ENCODE measurements around the gene TTC7B. TPM values are rescaled to one million over a fixed set of nuclear protein-coding genes. Genes with fewer than 3 reads are reported as not detected.

Gene TTC7B
- total RNA-seq, 1 experiment from 2014 or later, result 24.2 TPM

- Histone ChIP-seq H3K4me3 (no peak overlapping the region), H3K27ac (no peak overlapping the region), H3K36me3 (no peaks in the 10 kb centered on the region), H3K9me3 (replicated peaks) (no peaks in the 10 kb centered on the region), H3K27me3 (replicated peaks) (no peaks in the 10 kb centered on the region), H3K4me1 (replicated peaks) (no peaks in the 10 kb centered on the region)
- DNase-seq (ENCODE audit: low read depth in 1 of 2, low spot score in 2 of 2), result no peak
These were observed 254.3 kb downstream of the TTC7B start for GRCh38 chr14:90561920-90562319.

- no peaks in the 10 kb centered on the region for H3K36me3 ChIP-seq
- no peaks in the 10 kb centered on the region for H3K27me3 ChIP-seq (replicated peaks)
- no peaks in the 10 kb centered on the region for H3K4me1 ChIP-seq (replicated peaks)
- no peak overlapping the region for H3K27ac ChIP-seq
- H3K4me3 ChIP-seq, result no peak overlapping the region
- no peaks in the 10 kb centered on the region for H3K9me3 ChIP-seq (replicated peaks)
- DNase-seq (ENCODE audit: low read depth in 1 of 2, low spot score in 2 of 2), result no peak
These were observed 255.2 kb downstream of the TTC7B start for GRCh38 chr14:90560991-90561390.

- DNase-seq (ENCODE audit: low read depth in 1 of 2, low spot score in 2 of 2), result no peak
- Histone ChIP-seq H3K27ac (no peak overlapping the region), H3K36me3 (no peaks in the 10 kb centered on the region), H3K4me1 (replicated peaks) (no peaks in the 10 kb centered on the region), H3K4me3 (no peak overlapping the region), H3K9me3 (replicated peaks) (no peaks in the 10 kb centered on the region), H3K27me3 (replicated peaks) (no peaks in the 10 kb centered on the region)
These were observed 255.7 kb downstream of the TTC7B start for GRCh38 chr14:90560558-90560957.

GRCh38 chr14:90559811-90560492 lies 256.3 kb downstream of the TTC7B start:
- no peak overlapping the region for H3K27ac ChIP-seq
- DNase-seq (ENCODE audit: low read depth in 1 of 2, low spot score in 2 of 2), result no peak
- no peak overlapping the region for H3K4me3 ChIP-seq
- H3K36me3 ChIP-seq, result no peaks in the 10 kb centered on the region
- no peaks in the 10 kb centered on the region for H3K9me3 ChIP-seq (replicated peaks)
- no peaks in the 10 kb centered on the region for H3K4me1 ChIP-seq (replicated peaks)
- no peaks in the 10 kb centered on the region for H3K27me3 ChIP-seq (replicated peaks)

- DNase-seq (ENCODE audit: low read depth in 1 of 2, low spot score in 2 of 2), result no peak
- Histone ChIP-seq H3K4me1 (replicated peaks) (no peaks in the 10 kb centered on the region), H3K4me3 (no peak overlapping the region), H3K27ac (no peak overlapping the region), H3K9me3 (replicated peaks) (no peaks in the 10 kb centered on the region), H3K27me3 (replicated peaks) (no peaks in the 10 kb centered on the region), H3K36me3 (no peaks in the 10 kb centered on the region)
These were observed 257.1 kb downstream of the TTC7B start for GRCh38 chr14:90558983-90559590.

- Histone ChIP-seq H3K9me3 (replicated peaks) (no peaks in the 10 kb centered on the region), H3K4me3 (no peak overlapping the region), H3K27me3 (replicated peaks) (no peaks in the 10 kb centered on the region), H3K27ac (no peak overlapping the region), H3K36me3 (no peaks in the 10 kb centered on the region), H3K4me1 (replicated peaks) (no peaks in the 10 kb centered on the region)
- no peak for DNase-seq (ENCODE audit: low read depth in 1 of 2, low spot score in 2 of 2)
These were observed 257.9 kb downstream of the TTC7B start for GRCh38 chr14:90558041-90558982.

GRCh38 chr14:90557516-90557915 lies 258.7 kb downstream of the TTC7B start:
- Histone ChIP-seq H3K9me3 (replicated peaks) (no peaks in the 10 kb centered on the region), H3K4me1 (replicated peaks) (no peaks in the 10 kb centered on the region), H3K27me3 (replicated peaks) (no peaks in the 10 kb centered on the region), H3K36me3 (no peaks in the 10 kb centered on the region), H3K4me3 (no peak overlapping the region), H3K27ac (no peak overlapping the region)
- DNase-seq (ENCODE audit: low read depth in 1 of 2, low spot score in 2 of 2), result no peak

GRCh38 chr14:90556666-90557450 lies 259.4 kb downstream of the TTC7B start:
- no peak overlapping the region for H3K27ac ChIP-seq
- H3K27me3 ChIP-seq (replicated peaks), result no peaks in the 10 kb centered on the region
- H3K36me3 ChIP-seq, result no peaks in the 10 kb centered on the region
- H3K4me3 ChIP-seq, result no peak overlapping the region
- no peak for DNase-seq (ENCODE audit: low read depth in 1 of 2, low spot score in 2 of 2)
- no peaks in the 10 kb centered on the region for H3K4me1 ChIP-seq (replicated peaks)
- no peaks in the 10 kb centered on the region for H3K9me3 ChIP-seq (replicated peaks)

- Histone ChIP-seq H3K4me3 (no peak overlapping the region), H3K9me3 (replicated peaks) (no peaks in the 10 kb centered on the region)
- no peak for DNase-seq (ENCODE audit: low read depth in 1 of 2, low spot score in 2 of 2)
These were observed 260.2 kb downstream of the TTC7B start for GRCh38 chr14:90556012-90556477.

GRCh38 chr14:90555126-90556011 lies 260.9 kb downstream of the TTC7B start:
- Histone ChIP-seq H3K9me3 (replicated peaks) (no peaks in the 10 kb centered on the region), H3K36me3 (no peaks in the 10 kb centered on the region), H3K4me1 (replicated peaks) (no peaks in the 10 kb centered on the region), H3K27ac (no peak overlapping the region), H3K4me3 (no peak overlapping the region), H3K27me3 (replicated peaks) (no peaks in the 10 kb centered on the region)
- no peak for DNase-seq (ENCODE audit: low read depth in 1 of 2, low spot score in 2 of 2)

More at GRCh38 chr14:90556012-90556477, 260.2 kb downstream of the TTC7B start:
- no peak overlapping the region for H3K27ac ChIP-seq
- H3K4me1 ChIP-seq (replicated peaks), result no peaks in the 10 kb centered on the region
- H3K27me3 ChIP-seq (replicated peaks), result no peaks in the 10 kb centered on the region
- H3K36me3 ChIP-seq, result no peaks in the 10 kb centered on the region

GRCh38 chr14:90554341-90554740 lies 261.9 kb downstream of the TTC7B start:
- H3K27ac ChIP-seq, result no peak overlapping the region
- no peaks in the 10 kb centered on the region for H3K4me1 ChIP-seq (replicated peaks)
- DNase-seq (ENCODE audit: low read depth in 1 of 2, low spot score in 2 of 2), result no peak

GRCh38 chr14:90553921-90554336 lies 262.3 kb downstream of the TTC7B start:
- DNase-seq (ENCODE audit: low read depth in 1 of 2, low spot score in 2 of 2), result no peak
- no peak overlapping the region for H3K27ac ChIP-seq
- H3K4me1 ChIP-seq (replicated peaks), result no peaks in the 10 kb centered on the region
- H3K36me3 ChIP-seq, result no peaks in the 10 kb centered on the region
- no peaks in the 10 kb centered on the region for H3K9me3 ChIP-seq (replicated peaks)
- H3K27me3 ChIP-seq (replicated peaks), result no peaks in the 10 kb centered on the region
- no peak overlapping the region for H3K4me3 ChIP-seq

More at GRCh38 chr14:90554341-90554740, 261.9 kb downstream of the TTC7B start:
- Histone ChIP-seq H3K36me3 (no peaks in the 10 kb centered on the region), H3K4me3 (no peak overlapping the region), H3K27me3 (replicated peaks) (no peaks in the 10 kb centered on the region), H3K9me3 (replicated peaks) (no peaks in the 10 kb centered on the region)
